ENCODE results near the gene RPL36AL. TPM values are rescaled to one million over a fixed set of nuclear protein-coding genes. Genes with fewer than 3 reads are reported as not detected.
A peak's percentile ranks its signal among the peaks of the same experiment; 100 is the strongest.
"Not testable (repeated sequence)": the region's sequence is repeated elsewhere in the genome, so short reads cannot be mapped to it uniquely, and the experiment has no call there.

Gene RPL36AL
- total RNA-seq, 1 donor from 2014 or later = 21.3 TPM

- H3K4me3 ChIP-seq = peak overlapping the region; percentile 63 to 98
- no peak for TF ChIP-seq CTCF (IDR thresholded peaks at IDR 0.05)
- intact Hi-C loops (cut with DNase I) = loop anchor here (5.0 kb wide), 2 partner anchors 240 to 495 kb away; partner anchors contain the start of gene VCPKMT
- H3K9me3 ChIP-seq = no peaks in the 10 kb centered on the region
- H3K27ac ChIP-seq = peak overlapping the region in 1 of 2 donors; percentile 97
- no peaks in the 10 kb centered on the region for H3K27me3 ChIP-seq
- peaks cover 6 to 29% of the 10 kb centered on the region in 2 donors for H3K4me1 ChIP-seq
- DNase-seq (ENCODE audit: low spot score in 2 of 2) = no peak
- H3K36me3 ChIP-seq = peaks cover 3 to 23% of the 10 kb centered on the region in 2 donors
These were observed 1.7 kb upstream of the RPL36AL start for GRCh38 chr14:49622022-49622607.

DNA sequence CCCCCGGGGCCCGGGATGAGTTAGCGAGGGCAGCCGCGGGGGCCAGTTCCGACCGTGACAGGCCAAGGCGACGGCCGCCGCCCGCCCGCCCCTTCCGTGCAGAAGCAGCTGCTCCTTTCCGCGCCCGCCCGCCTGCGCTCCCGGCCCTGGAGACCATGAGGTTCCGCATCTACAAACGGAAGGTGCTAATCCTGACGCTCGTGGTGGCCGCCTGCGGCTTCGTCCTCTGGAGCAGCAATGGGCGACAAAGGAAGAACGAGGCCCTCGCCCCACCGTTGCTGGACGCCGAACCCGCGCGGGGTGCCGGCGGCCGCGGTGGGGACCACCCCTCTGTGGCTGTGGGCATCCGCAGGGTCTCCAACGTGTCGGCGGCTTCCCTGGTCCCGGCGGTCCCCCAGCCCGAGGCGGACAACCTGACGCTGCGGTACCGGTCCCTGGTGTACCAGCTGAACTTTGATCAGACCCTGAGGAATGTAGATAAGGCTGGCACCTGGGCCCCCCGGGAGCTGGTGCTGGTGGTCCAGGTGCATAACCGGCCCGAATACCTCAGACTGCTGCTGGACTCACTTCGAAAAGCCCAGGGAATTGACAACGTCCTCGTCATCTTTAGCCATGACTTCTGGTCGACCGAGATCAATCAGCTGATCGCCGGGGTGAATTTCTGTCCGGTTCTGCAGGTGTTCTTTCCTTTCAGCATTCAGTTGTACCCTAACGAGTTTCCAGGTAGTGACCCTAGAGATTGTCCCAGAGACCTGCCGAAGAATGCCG lies 872 bp upstream of the RPL36AL start:
- peaks cover 3 to 25% of the 10 kb centered on the region in 2 donors for H3K36me3 ChIP-seq
- DNase-seq (ENCODE audit: low spot score in 2 of 2) = peak in 1 of 2 donors; percentile 85
- TF ChIP-seq CTCF (IDR thresholded peaks at IDR 0.05) = no peak
- H3K27me3 ChIP-seq = no peaks in the 10 kb centered on the region
- H3K27ac ChIP-seq = peak overlapping the region; percentile 97 to 98
- peaks cover 6 to 29% of the 10 kb centered on the region in 2 donors for H3K4me1 ChIP-seq
- peak overlapping the region; percentile 63 to 98 for H3K4me3 ChIP-seq
- intact Hi-C loops (cut with DNase I) = loop anchor here (2.0 to 5.0 kb wide), 3 partner anchors 34 to 496 kb away; partner anchors contain the start of genes RPS29 and VCPKMT
- H3K9me3 ChIP-seq = no peaks in the 10 kb centered on the region

- H3K4me3 ChIP-seq = peak overlapping the region; percentile 63 to 98
- intact Hi-C loops (cut with DNase I) = loop anchor here (1.0 to 5.0 kb wide), 5 partner anchors 15 to 498 kb away; partner anchors contain the start of genes LRR1, RPS29 and VCPKMT
- TF ChIP-seq CTCF (IDR thresholded peaks at IDR 0.05) = no peak
- no peaks in the 10 kb centered on the region for H3K9me3 ChIP-seq
- peak overlapping the region; percentile 97 to 98 for H3K27ac ChIP-seq
- peaks cover 0 to 23% of the 10 kb centered on the region in 2 donors for H3K36me3 ChIP-seq
- no peaks in the 10 kb centered on the region for H3K27me3 ChIP-seq
- H3K4me1 ChIP-seq = peaks cover 6 to 29% of the 10 kb centered on the region in 2 donors
- DNase-seq (ENCODE audit: low spot score in 2 of 2) = no peak
These were observed 696 bp downstream of the RPL36AL start for GRCh38 chr14:49619730-49620129.

DNA sequence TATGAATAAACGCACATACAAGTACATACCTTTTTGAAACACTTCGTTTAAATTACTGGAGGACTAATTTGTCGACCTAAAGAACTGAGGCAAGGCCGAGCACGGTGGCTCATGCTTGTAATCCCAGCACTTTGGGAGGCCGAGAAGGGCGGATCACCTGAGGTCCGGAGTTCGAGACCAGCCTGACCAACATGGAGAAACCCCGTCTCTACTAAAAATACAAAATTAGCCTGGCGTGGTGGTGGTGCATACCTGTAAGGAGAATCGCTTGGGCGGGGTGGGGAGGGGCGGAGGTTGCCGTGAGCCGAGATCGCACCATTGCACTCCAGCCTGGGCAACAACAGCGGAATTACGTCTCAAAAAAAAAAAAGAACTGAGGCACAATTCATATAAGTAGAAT lies 1.2 kb downstream of the RPL36AL start:
- peak overlapping the region in 1 of 2 donors; percentile 97 for H3K27ac ChIP-seq
- intact Hi-C loops (cut with DNase I); H3K27me3 ChIP-seq; DNase-seq (ENCODE audit: low spot score in 2 of 2); H3K9me3 ChIP-seq: not testable (repeated sequence)
- H3K36me3 ChIP-seq = peaks cover 0 to 23% of the 10 kb centered on the region in 2 donors
- peaks cover 6 to 28% of the 10 kb centered on the region in 2 donors for H3K4me1 ChIP-seq
- peak overlapping the region; percentile 63 to 98 for H3K4me3 ChIP-seq

DNA sequence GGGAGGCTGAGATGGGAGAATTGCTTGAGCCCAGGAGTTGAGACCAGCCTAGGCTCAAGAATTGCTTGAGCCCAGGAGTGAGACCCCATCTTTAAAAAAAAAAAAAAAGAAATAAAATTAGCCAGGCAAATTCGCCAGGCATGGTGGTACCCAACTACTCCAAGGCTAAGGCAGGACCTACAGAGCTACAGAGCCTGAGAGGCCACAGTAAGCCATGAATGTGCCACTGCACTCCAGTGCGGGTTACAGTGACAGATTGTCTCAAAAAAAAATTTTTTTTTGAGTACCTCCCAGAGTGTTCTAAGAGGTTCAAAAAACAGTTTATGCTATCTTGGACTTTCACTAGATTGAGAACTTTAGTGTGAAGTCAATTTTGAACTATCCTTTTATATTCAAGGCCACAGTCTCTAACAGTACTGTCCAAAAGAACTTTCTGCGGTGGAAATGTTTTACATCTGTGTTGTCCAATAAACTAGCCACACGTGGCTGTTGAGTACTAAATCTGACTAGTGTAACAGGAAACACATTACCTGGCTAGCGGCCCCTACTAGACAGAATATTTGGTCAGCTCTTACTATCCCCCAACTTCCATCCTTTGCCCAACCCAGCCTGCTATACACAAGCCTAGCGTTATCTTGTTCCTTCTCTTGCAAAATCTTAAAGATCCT lies 2.4 kb downstream of the RPL36AL start:
- Histone ChIP-seq H3K36me3 (peaks cover 0 to 23% of the 10 kb centered on the region in 2 donors), H3K4me1 (peaks cover 6 to 18% of the 10 kb centered on the region in 2 donors), H3K4me3 (no peak overlapping the region), H3K27me3 (no peaks in the 10 kb centered on the region), H3K9me3 (no peaks in the 10 kb centered on the region), H3K27ac (no peak overlapping the region)
- intact Hi-C loops (cut with DNase I) = no loop called here
- DNase-seq (ENCODE audit: low spot score in 2 of 2) = no peak
- TF ChIP-seq CTCF (IDR thresholded peaks at IDR 0.05) = no peak
